ENCODE results near the gene FBF1.
"Not testable (repeated sequence)": the region's sequence is repeated elsewhere in the genome, so short reads cannot be mapped to it uniquely, and the experiment has no call there.

The FBF1 gene

GRCh38 chr17:75896415-75897159 lies 44.3 kb downstream of the FBF1 start, which contains the start of gene TRIM65:
TSS of gene TRIM65 (minus strand) at chr17:75896951. CDS start at chr17:75896937, 14 bp downstream.
- DNase-seq (ENCODE audit: low read depth in 2 of 2), result peak; percentile 58 to 65

DNA sequence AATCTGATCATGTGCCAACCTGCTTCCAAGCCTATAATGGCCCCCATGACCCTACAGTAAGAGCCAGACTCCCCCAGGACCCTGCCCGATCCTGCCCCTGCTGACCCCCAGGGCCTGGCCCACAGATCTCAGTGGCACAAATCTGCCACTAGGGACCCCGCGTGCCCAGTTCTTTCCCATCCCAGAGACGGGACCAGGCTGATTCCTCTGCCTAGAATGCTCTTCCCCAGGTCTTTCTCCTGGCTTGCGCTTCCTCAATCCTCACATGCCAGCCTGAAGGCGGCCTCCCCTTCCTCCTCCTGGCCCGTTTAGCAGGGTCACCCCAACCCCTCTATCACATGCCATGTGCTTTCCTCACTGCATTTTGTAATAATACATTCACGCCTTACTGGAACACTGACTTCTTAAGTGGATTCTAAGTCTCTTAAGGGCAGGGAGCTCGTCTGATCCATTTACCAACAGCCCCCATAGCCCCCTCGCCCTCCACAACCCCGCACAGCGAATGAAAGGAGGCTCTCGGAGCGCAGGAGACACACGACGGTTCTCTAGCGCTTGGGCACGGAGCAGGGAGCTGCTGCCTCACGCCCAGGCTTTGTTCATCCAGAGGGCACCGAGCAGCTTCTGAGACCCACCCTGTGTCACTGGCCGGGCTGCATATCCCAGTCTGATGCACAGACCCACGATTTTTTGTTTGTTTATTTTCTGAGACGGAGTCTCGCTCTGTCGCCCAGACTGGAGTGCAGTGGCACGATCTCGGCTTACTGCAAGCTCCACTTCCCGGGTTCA lies 45.3 kb downstream of the FBF1 start:
- no peak for DNase-seq (ENCODE audit: low read depth in 2 of 2)

- DNase-seq (ENCODE audit: low read depth in 2 of 2), result no peak
Observed at GRCh38 chr17:75894049-75894733, 46.7 kb downstream of the FBF1 start.

DNA sequence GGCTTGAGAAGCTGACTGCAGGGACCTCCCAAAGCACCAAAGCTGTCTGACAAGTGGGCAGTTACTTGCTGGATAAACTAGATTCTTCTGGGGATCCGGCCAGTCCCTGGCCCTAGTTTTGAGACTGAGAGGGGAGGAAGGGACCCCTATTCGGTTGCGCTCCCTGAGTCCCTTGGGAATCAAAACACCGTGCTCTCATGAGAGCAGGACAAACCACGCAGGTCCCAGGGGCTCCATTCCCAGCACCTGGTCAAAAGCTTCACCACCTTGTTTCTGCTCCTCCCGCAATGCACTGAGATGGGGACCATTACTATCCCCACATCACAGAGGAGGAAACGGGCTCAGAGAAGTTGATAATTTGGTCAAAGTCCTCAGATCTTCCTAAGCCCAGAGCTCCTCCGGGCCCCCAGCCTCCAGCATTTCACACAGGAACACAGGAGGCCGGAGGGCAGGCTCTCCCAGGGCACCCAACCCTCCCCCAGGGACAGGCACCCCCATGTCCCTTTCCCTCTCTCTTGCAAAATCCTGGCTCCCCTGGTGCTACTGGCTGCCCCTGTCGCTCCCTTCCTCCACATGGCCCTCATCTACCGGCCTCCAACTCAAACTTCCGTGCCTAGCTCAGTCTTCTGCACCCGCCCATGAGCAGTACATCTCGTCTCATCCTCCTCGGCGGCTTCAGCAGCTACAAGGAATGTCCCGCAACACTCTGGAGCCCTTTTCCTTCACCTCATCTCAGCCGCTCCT lies 47.4 kb downstream of the FBF1 start:
- no peak for DNase-seq (ENCODE audit: low read depth in 2 of 2)

GRCh38 chr17:75892556-75893224 lies 48.2 kb downstream of the FBF1 start:
- no peak for DNase-seq (ENCODE audit: low read depth in 2 of 2)

DNA sequence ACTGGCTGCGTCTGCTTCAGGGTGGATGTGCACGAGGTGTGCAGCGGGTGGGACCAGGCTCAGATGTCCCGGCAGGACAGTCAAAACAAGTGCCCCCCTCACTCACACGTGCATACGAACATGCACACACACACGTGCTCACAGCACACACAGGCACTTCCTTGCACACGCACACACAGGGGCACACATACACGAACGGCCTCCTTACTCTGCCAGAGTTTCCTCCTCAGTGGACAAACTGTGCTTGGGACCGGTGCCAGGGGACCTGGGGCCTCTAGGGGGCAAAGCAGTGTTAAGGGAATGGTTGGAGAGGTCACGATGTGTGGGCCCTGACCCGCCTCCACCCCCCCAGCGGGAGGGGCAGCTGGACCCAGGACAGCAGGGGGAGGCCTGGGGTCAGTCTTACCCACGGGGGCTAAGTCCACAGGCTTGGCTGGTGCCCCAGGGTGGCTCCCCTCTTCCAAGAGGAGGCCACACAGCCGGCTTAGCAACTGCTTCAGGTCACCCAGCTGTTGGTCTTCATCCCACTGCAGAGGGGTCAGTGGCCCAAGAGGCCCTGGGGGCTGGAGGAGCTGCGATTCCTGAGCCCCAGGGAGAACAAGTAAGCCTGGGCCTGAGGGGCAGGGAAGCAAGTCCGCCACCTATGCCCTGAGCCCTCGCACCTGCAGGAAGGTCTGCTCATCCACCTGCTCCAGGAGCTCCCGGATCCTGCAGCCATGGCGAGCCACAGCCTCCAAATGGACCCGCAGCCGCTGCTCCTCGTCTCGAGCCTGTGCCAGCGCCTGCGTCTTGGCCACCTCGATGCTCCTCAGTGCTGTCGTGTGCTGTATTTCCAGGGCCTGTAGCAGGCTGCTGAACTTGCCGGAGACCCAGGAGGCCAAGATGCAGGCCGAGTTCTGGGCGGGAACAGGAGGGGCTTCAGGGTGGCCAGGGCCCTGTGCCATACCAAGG lies 49.0 kb downstream of the FBF1 start:
- no peak for DNase-seq (ENCODE audit: low read depth in 2 of 2)

DNA sequence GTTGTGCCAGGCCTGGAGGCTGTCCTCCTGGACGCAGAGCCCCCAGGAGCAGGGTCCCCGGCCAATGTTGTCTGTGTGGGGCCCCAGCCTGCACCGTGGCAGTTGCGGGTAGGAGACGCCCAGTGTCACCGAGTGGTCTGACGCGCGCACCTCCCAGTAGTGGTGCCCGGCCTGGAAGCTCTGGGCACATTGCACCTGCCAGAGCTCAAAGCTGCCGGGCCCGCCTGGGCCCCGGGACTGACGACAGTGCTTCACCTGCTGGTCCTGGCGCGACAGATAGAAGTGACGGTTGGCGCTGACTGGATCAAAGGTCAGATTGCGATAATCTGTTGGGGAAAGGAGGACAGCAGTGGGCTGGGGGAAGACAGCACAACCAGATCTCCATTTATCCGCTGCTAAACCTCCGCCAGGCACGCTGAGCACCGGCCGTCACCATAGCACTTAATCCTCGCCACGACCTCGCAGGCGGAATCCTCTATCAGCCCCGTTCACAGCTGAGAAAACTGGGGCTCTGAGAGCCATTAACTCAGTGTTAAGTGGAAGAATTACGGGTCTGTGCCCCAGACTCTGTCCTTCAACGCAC lies 49.7 kb downstream of the FBF1 start:
- no peak for DNase-seq (ENCODE audit: low read depth in 2 of 2)

- DNase-seq (ENCODE audit: low read depth in 2 of 2), result no peak
Observed at GRCh38 chr17:75889454-75889853, 51.4 kb downstream of the FBF1 start.

DNA sequence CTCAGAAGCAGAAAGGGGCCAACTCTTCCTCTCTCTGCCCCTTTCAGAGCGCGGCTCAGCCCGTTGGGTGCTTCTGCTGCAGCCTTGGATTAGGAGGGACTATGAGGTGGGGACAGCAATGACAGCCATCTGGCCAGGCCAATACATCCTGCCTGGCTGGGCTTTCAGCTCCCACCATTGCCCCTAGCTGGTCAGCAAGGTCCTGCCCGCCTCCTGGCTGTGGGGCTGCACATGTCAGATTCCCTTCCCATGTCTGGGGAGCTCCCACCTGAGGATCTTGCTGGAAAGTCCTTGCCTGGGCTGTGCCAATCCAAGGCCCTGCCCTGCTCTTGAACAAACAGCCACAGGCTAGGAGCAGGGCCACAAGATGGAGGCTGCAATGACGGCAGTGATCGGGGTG lies 52.4 kb downstream of the FBF1 start:
- DNase-seq (ENCODE audit: low read depth in 2 of 2), result no peak

DNA sequence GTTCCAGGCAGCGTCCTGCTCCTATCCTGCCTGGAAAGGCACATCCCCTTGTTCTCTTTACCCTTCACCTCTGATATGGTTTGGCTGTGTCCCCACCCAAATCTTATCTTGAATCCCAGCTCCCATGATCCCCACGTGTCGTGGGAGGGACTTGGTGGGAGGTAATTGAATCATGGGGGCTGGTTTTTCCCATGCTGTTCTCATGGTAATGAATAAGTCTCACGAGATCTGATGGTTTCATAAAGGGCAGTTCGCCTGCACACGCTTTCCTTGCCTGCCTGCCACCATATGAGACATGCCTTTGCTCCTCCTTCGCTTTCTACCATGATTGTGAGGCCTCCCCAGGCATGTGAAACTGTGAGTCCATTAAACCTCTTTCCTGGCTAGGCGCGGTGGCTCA lies 55.0 kb downstream of the FBF1 start:
- DNase-seq (ENCODE audit: low read depth in 2 of 2), result not testable (repeated sequence)

DNA sequence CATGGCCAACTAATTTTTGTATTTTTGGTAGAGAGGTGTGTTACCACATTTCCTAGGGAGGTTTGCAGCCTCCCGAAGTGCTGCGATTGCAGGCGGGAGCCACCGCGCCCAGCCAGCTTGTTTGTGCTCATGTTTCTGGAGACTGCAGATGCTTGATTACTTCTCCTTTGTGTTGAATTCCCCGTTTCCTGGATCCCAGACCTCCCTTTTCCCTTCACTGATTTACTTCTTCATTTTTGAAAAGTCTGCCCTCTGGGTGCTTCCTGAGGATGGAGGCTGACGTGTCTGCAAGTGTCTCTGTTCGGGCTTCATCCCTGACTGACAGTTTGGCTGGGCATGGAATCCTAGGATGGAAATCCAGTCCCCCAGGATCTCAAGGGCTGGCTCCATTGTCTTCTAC lies 55.4 kb downstream of the FBF1 start:
- DNase-seq (ENCODE audit: low read depth in 2 of 2), result no peak

DNA sequence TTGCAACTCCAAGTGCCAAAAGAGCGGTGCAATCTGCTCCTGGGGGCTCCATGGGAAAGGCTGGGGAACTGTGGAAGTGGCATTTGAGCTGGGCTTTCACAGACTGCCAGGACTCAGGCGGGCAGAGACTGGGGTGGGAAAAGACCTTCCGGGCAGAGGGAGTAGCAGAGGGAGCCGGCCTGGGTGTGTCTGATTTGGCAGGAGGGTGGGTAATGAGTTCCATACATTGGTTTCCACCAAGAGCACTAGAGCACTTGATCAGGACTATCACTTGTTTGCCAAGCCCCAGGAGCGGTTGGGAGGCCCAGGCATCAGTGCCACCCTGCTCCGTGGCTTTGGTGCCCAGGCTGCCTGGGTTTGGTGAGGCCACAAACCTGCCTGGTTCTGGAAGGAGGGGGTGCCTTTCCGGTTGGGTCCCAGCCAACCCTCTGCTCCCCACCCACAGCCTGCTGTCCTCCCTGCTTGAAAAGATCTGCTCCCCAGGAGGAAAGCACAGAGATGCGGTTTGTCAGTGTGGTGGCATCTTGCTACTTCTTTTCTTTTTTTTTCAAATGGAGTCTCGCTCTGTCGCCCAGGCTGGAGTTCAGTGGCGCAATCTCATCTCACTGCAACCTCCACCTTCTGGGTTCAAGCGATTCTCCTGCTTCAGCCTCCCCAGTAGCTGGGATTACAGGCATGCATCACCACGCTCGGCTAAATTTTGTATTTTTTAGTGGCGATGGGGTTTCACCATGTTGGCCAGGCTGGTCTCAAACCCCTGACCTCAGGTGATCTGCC lies 59.0 kb downstream of the FBF1 start:
- no peak for DNase-seq (ENCODE audit: low read depth in 2 of 2)

DNA sequence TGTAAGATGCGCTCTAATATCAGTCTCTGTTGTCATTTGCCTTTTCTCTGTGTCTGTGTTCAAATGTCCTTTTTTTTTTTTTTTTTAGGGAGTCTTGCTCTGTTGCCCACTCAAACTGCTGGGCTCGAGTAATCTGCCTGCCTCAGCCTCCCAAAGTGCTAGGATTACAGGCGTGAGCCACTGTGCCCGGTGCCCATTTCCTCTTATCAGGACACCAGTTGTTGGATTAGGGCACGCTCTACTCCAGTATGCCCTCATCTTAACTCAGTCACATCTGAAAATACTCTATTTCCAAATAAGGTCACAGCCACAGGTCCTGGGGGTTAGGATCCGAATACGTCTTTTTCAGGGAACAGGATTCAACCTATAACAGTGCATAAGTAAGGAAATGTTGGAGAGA lies 60.6 kb downstream of the FBF1 start:
- no peak for DNase-seq (ENCODE audit: low read depth in 2 of 2)

DNA sequence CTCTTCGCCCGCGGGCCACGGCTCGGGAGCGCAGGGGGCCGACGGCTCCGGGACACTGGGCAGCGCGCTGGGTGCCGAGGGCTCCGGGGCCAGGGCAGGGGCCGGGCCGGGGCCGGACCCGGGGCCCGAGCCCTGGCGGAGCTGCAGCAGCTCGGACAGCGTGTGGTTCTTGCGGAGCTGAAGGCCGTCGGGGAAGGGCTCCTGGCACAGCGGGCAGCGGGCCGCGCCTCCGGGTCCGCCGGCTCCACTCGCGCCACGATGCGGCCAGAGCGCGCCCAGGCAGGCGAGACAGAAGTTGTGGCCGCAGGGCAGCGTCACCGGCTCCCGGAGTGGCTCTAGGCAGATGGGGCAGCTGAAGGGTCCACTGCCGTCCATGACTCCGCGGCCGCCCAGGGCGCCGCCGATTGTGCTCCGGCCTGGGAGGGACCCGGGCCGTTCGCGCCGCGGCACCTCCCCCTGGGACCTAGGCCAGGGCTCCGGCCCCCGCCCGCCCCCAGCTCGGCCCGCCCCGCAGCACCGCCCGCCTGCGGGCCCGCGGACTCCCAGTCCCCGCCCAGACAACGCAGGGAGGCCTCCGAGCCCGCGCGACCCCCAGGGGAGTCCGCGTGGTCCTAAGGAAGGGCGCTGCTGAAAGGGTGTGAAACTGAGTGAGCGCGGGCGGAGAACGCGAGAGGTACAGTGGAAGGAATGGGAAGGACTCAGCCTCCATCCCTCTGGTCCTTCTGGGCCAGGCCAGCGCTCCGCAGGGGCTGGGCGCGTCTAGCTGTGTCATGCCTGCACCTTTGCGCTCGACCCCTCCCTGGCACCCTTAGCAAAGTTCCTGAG lies 62.5 kb downstream of the FBF1 start, which contains the start of gene TRIM47:
TSS of gene TRIM47 (minus strand) at position 408 of the 825 bp plus-strand sequence. CDS start at position 375, 33 bp downstream.
- DNase-seq (ENCODE audit: low read depth in 2 of 2), result no peak

DNA sequence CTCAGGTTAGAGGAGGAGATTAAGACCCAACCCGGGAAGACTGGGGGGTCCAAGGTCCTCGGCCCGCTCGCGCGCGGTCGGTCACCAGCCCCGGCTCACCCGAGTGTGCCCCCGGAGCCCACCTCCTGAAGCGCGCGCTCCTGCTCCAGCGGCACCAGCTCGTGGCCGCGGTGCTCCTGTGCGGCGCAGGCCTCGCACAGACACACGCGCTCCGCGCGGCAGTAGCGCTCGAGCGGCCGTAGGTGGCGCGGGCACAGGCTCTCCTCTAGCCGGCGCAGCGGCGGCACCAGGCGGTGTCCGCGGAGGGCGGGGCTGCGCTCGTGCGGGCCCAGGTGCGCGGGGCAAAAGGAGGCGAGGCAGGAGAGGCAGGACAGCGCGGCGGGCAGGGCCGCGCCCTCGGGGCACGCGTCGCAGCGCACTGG lies 63.1 kb downstream of the FBF1 start:
- peak; percentile 36 to 59 for DNase-seq (ENCODE audit: low read depth in 2 of 2)

GRCh38 chr17:75876938-75877751 lies 63.7 kb downstream of the FBF1 start:
- no peak for DNase-seq (ENCODE audit: low read depth in 2 of 2)

Measured in stimulated activated CD8-positive, alpha-beta memory T cell treated with anti-CD3 and anti-CD28 coated beads, Interleukin-2, amount 100 ng/mL, for 1 hour (primary cell).